HG03139 (cell line): ENCODE data around the gene FRK.
"Not testable (repeated sequence)": the region's sequence is repeated elsewhere in the genome, so short reads cannot be mapped to it uniquely, and the experiment has no call there.

Source experiments
- ATAC-seq: cut with Tn5 transposase; IDR thresholded peaks from one replicate; pipeline ENCODE4 v1.9.1; 2021; ENCODE audit not compliant: unreplicated experiment

The FRK gene

DNA sequence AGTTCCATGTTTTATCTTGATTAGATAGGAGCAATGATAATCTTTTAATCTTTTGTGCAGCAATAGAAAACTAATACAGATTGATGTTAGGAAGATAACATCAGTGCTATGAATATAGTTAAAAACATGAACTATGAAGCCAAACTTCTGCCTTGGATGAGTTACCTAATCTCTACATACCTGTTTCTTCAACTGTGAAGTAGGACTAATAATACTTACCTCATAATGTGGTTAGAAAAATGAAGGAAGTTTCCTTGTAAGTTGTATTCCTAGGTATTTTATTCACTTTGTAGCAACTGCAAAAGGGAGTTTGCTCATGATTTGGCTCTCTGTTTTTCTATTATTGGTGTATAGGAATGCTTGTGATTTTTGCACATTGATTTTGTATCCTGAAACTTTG, 111.9 kb downstream of the FRK start:
- no peak for ATAC-seq

DNA sequence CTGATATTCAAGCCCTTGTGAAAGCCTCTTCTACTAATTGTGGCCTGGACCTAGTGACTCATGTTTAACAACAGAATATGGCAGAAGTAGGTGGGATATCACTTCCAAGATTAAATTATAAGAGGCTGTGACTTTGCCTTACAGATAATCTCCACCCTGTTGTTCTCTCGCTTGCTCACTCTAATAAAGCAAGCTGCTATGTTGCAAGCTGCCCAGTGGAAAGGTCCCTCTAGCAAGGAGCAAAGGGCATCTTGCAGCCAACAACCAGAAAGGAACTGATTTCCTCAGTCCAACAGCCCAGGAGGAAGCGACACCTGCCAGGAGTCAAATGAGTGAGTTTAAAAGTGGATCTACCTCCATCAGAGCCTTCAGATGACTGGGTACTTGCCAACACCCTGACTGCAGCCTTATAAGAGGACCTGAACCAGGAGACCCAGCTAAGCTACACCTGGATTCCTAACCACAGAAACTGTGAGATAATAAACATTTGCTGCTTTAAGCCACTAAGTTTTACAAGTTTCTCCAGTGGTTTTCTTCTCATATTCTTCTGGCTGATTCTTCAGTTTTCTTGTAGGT, 112.6 kb downstream of the FRK start:
- ATAC-seq = no peak

DNA sequence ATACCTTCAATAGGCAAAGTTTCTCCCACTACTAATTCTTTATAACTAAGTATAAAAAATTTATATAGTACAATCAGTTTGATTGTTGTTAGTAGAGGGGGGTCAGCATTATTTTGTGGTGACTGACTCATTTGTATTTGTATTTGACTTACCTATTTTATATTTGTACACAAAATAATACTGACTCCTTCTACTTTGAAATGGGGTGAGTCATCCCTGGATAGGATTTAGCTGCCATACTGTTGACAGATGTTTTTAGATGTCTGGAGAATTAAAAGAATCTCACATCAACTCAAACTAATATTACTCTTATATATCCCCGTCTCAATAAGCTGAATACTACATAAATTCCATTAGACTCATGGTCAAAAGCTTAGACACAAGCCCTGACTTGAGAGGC, 114.9 kb downstream of the FRK start:
- no peak for ATAC-seq

DNA sequence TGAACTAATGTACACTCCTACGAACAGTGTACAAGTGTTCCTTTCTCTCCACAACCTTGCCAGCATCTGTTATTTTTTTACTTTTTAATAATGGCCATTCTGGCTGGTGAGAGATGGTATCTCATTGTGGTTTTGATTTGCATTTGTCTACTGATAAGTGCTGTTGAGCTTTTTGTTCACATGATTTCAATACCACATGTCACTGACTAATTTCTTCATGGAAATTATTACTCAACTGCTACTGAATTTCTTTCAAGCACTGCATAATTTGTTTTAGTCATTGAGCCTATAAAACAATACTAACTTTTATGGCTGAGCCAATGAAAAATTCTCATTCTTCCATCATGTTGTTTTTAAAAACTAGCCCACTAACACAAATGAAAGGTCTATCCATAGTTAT, 115.4 kb downstream of the FRK start:
- no peak for ATAC-seq

DNA sequence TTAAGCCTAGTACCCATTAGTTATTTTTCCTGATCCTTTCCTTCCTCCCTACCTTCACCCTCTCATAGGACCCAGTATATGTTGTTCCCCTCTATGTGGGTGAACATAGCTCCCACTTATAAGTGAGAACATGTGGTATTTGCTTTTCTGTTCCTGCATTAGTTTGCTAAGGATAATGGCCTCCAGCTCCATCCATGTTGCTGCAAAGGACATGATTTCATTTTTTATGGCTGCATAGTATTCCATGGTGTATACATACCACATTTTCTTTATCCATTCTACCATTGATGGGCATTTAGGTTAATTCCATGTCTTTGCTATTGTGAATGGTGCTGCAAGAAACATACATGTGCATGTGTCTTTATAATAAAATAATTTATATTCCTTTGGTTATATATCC, 115.9 kb downstream of the FRK start:
- not testable (repeated sequence) for ATAC-seq

DNA sequence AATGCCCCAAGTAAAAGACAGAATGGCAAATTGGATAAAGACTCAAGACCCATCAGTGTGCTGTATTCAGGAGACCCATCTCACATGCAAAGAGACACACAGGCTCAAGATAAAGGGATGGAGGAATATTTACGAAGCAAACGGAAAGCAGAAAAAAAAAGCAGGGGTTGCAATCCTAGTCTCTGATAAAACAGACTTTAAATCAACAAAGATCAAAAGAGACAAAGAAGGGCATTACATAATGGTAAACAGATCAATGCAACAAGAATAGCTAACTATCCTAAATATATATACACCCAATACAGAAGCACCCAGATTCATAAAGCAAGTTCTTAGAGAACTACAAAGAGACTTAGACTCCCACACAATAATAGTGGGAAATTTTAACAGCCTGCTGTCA, 123.2 kb downstream of the FRK start:
- not testable (repeated sequence) for ATAC-seq

DNA sequence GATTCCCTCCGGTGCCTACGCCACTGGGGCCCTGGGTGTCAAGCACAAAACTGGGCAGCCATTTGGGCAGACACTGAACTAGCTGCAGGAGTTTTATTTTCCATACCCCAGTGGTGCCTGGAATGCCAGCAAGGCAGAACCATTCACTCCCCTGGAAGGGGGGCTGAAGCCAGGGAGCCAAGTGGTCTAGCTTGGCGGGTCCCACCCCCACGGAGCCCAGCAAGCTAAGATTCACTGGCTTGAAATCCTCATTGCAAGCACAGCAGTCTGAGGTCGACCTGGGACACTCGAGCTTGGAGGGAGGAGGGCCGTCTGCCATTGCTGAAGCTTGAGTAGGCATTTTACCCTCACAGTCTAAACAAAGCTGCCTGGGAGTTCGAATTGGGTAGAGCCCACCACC, 125.3 kb downstream of the FRK start:
- ATAC-seq = no peak

DNA sequence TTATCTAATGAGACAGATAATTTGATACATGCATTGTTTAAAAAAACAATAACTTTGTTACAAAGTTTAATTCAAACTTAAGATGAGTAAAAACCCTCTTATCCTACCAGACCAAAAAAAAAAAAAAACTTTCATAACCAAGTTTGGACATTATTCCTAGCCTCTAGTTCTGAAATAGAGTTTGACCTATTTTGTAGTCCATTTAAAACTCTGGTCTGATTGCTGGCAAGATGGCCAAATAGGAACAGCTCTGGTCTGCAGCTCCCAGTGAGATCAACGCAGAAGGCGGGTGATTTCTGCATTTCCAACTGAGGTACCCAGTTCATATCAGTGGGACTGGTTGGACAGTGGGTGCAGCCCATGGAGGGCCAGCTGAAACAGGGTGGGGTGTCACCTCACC, 125.9 kb downstream of the FRK start:
- ATAC-seq = no peak

DNA sequence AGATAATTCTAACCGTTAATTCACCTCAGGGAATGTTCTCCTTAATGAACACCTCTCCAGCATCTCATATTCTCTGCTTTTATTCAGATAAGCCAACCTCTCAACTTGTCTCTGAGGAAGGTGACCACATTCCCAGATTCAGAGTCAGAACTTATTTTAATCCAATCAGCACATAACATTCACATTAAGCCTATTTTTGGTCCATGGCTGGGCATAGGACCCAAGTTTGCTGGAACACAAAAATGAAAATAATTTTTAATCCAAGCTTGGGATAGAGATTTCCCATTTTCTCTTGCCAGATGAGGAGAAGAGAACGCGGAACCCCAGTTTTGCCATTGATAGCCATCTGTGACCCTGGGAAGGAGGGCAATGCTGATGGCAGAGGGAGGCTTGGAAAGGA, 126.5 kb downstream of the FRK start:
- no peak for ATAC-seq

DNA sequence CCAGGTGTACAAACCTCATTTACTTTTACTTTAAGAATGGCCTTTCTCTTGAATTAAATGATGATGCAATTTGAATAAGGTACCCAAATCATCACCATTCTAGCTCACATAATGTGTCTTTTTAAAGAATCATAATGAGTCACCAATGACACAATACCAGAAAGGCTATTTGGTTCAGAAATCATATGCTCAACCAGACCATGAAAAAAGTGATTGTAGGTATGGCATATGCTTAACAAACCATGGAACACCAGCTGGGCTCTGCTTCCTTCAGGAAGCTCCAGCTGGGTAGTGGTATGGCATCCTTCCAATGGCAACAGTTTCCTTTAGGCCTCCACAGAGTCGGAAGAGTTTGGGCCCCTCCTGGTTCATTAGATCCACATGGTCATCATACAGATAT, 128.2 kb downstream of the FRK start:
- peak; percentile 61 for ATAC-seq

DNA sequence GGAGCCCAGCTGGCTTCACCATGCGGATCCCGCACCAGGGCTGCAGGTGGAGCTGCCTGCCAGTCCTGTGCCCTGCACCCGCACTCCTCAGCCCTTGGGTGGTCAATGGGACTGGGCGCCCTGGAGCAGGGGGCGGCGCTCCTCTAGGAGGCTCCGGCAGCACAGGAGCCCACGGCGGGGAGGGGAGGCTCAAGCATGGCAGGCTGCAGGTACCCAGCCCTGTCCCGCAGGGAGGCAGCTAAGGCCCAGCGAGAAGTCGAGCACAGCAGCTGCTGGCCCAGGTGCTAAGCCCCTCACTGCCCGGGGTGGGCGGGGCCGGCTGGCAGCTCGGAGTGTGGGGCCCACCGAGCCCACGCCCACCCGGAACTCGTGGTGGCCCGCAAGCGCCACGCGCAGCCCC, 132.7 kb downstream of the FRK start:
- ATAC-seq = not testable (repeated sequence)

DNA sequence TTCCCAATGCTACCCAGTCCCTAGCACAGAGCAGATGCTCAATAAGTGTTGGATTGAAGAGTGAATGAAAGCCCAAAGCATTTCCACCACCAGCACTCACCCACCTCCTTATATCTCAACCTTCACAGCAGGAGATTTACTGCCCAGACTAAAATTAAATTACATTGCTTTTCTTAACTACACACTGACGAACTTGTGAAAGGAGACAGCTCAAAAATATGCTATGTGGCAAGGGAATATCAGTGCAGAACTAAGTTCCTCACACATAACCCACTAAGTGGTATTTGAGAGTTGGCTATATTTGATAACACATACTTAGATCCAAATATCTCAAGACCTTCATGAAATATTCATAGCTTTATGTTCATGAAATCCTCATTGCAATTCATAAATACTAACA, 137.7 kb downstream of the FRK start:
- ATAC-seq = no peak

DNA sequence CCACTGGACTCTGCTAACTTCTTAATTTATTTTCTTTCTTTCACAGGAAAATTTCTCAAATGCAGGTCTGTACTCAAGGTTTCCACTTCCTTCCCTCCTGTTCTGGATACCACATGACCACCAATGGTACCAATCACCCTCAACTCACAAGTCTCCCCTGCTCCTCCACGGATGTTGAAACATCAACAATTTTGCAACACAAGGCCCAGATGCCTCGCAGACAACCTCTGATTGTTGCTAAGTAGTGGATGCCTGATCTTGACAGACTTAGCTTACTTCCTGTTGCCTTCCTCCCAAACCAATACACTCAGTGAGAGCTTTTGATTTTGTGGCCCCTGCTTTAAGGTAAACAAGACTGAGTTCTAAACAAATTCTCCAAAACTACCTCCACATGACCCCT, 146.6 kb downstream of the FRK start:
- no peak for ATAC-seq

DNA sequence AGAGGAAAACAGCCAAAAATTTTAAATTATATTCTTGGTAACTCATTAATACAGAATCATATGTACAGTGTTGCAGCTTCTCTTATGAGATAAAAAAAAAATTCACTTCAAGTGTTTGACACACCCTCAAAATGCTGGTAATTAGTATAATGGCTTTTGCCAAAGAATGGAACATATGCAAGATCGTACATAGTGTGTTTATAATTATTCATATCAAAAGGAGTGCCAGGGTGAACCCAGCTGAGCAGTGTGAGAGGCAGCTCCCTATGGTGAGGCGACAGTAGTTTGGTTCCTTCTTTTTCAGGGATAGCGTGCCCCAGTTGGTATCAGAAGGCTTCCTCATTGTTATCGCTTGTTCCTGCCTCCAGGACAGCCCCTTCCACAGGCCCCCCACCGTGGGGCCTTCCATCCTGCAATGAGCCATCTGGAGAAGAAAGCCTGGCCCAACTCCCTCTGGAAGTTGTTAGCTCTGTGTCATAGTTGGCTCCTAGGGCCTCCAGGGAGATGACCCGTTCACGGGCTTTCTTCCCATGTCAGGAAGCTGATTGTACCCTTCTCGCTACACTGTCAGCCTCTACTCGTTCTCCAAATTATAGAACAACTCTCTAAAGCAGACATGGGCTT, 150.7 kb downstream of the FRK start:
- no peak for ATAC-seq

DNA sequence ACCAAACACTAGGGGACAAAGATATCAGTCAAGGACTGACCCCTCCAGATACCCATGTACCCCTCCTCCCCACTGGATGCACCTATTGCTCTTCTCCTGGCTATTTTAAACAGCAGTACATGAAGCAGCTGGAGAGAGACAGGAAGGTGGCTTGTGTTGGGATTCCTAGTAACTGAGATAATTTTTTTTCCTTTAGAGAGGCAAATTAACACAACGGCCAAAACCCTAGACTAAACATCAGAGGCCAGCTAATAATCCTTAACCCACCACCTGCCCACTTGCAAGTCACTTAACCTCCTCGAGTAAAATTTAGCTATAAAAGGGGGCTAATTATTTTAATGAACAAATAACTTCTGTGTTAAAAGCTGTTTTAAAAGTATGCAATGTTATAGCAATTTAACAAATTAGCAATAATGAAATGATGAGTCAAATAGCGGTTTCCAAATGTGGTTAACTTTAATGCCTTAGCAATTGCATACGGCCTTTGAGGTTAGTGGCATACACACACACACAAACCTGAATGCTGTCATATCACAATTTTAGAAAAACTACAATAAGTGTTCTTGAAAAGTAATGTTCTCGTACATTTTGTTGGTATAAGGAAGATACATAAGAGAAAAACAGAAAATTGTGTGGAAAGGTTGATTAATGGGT, 151.7 kb downstream of the FRK start:
- no peak for ATAC-seq

DNA sequence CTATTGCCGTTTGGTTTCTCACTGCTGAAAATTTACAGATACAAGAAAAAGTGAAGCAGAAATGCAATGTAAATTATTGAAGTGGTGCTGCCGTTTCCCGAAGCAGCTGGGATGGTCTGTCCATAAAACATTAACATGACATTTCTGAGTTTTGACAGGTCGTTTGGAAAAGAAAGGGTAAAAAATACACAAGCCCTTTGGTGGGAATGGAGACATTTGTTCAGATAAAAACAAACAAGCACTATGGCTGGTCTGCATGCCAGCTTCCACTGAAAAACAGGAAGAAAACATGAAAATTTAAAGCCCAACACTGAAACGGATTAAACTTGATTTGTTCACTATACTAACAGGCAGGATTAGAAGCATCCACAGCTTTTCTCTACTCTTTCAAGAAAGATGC, 155.2 kb downstream of the FRK start:
- ATAC-seq = no peak

DNA sequence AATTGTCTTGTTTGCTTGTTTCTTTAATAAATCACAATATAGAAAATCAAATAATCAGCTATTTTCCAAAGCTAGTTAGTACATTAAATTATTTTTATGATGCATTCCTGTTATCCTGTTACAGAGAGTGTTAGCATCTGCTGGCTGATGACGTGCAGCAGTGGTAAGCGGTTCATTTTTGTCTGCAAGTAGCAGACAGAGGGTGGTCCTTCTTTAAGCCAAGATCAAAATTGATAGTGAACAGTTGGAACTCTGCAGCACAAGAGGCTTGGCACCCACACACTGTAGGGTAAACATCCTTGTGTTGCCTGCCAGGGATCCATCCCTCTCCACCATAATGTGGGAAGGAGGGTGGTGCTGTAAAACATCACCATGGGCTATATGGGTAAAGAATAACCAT, 158.3 kb downstream of the FRK start:
- ATAC-seq = no peak

DNA sequence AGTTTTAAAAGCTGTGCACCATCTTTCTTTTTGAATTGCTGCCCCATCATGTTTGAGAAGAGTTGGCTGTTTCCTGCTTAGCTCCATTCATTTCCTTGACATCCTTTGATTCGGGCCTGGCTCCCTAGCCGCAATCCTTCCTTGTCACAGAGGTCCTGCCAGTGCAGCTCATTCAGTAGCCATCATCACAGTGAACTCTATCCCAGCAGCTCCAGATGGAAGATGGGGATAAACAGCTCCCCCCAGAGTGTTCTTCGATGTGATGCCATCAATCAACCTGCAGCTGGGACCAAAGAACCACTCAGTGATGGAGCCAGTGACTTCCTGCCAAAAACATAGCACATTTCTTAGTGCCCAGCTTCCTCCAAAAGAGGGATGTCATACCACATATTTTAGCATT, 158.8 kb downstream of the FRK start:
- no peak for ATAC-seq

DNA sequence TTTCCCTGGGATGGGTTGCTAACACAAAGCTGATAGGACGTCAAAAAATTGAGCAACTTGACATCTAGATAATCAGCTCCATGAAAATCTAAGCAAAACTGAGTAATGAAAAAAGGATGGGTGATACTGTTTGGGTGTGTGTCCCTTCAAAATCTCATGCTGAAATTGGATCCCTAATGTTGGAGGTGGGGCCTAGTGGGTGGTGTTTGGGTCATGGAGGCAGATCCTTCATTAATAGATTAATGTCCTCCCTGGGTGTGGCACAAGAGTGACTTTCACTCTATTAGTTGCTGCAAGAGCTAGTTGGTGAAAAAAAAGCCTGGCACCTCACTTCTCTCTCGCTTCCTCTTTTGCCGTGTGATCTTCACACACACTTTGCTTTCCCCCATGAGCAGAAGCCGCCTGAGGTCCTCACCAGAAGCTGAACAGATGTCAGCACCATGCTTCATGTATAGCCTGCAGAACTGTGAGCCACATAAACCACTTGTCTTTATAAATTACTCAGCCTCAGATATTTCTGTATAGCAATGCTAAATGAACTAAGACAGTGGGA, 160.9 kb downstream of the FRK start:
- no peak for ATAC-seq

DNA sequence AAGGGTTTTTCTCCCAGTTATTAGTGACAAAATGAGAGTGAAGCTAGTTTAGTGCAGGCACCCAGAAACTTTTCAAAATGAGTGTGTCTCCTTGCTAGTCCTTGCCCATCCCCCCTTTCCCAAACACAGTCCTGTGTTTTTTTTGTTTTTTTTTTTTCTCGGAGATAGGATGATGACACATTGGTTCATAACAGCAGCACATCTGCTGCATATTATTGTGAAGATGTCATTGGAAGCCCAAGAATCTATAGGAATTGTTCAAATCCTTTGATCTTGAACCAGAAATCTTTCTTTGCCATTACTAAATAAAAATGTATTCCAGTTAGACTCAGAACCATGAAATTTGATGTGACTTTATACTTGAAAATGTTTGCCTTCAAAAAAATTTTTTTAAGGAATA, 162.4 kb downstream of the FRK start:
- no peak for ATAC-seq

DNA sequence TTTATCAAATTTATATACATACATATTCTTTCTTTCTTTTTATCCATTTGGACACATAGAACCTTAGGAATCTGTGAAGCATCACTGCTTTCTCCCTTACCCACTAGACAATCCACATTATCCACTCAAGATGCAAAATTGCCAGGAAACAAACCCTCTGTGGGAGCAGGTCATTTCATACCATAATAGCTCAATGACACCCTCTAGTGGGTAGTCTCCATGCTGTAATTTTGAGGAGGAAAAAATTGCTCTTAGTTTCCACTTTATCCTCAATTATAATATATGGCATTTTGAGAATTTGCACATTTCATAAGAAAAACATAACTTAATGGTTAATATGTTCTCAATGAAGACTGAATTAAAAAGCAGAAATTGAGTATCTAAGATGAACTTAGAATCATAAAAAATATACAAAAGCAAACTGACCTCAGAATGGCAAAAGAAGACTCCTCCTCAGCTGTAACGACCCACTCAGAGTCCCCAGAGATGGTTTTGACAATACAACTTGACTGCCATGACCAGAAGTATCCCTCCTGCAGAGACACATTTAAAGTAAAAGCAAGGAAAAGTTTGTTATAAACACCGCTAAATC, 164.1 kb downstream of the FRK start:
- ATAC-seq = peak; percentile 38

DNA sequence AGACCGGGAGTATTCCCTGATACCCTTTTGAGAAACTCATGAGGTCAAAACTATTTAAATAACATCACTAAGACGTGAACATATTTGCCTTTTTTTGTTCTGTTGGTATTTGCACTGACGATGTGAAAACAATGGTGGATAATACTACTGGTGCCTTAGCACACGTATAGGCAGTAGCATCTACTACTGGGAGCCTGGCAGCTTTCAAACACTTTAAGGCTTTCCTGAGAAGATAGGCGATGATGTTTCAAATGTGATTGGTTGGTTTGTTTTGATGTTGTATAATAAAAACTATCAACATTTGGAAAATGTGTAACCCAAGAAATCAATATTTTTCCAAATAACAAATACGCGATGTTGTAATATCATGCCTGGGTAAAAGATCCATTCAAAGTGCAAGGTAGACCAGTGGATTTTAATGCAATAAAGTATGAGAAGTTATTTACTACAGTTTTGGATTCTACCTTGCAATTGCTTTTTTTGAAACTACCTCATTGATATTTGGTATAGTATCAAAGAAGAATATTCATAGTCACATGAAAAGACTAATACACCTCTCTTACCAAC, 166.2 kb downstream of the FRK start:
- ATAC-seq = no peak
